ENCODE data around the gene FGGY.

The FGGY gene

GRCh38 chr1:59378621-59379370, 81.9 kb downstream of the FGGY start:
- H3K4me3 ChIP-seq (ENCODE audit: low read depth, low read length), result no peak overlapping the region

DNA sequence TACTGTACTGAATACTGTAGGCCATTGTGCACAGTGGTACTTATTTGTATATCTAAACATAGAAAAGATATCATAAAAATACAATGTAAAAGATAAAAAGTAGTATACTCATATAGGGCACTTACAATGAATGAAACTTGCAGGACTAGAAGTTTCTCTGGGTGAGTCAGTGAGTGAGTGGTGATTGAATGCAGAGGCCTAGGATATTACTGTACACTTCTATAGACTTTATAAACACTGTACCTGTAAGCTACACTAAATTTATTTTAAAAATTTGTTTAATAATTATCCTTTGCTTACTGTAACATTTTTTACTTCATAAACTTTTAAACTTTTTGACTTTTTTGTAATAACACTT, 82.5 kb downstream of the FGGY start:
- H3K4me3 ChIP-seq (ENCODE audit: low read depth, low read length), result no peak overlapping the region

GRCh38 chr1:59383963-59384362, 87.1 kb downstream of the FGGY start:
- H3K4me3 ChIP-seq (ENCODE audit: low read depth, low read length), result no peak overlapping the region

GRCh38 chr1:59384443-59384842, 87.5 kb downstream of the FGGY start:
- H3K4me3 ChIP-seq (ENCODE audit: low read depth, low read length), result no peak overlapping the region

DNA sequence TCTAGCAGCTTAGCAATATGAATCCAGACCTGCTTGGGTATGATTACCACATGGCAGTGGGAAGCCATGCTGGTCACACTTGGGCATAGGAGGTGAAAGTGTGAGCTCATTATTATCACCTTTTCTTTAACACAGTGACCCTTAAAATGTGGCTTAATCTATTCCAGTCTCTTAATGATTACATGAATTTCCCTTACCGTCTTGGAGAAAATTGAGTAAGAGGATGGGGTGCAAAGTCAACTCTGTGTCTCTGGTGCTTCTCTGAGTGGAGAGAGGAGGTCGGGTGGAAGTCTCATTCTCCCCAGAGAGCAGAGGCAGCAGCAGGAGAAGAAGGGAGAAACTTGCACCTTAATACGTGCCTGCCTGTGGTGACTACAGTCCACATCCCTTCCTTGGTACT, 91.3 kb downstream of the FGGY start:
- H3K4me3 ChIP-seq (ENCODE audit: low read depth, low read length), result no peak overlapping the region

- no peak overlapping the region for H3K4me3 ChIP-seq (ENCODE audit: low read depth, low read length)
These were observed 93.0 kb downstream of the FGGY start for GRCh38 chr1:59389847-59390246.

- H3K4me3 ChIP-seq (ENCODE audit: low read depth, low read length), result no peak overlapping the region
These were observed 93.4 kb downstream of the FGGY start for GRCh38 chr1:59390307-59390706.

GRCh38 chr1:59391212-59392179, 94.6 kb downstream of the FGGY start:
- H3K4me3 ChIP-seq (ENCODE audit: low read depth, low read length), result no peak overlapping the region

DNA sequence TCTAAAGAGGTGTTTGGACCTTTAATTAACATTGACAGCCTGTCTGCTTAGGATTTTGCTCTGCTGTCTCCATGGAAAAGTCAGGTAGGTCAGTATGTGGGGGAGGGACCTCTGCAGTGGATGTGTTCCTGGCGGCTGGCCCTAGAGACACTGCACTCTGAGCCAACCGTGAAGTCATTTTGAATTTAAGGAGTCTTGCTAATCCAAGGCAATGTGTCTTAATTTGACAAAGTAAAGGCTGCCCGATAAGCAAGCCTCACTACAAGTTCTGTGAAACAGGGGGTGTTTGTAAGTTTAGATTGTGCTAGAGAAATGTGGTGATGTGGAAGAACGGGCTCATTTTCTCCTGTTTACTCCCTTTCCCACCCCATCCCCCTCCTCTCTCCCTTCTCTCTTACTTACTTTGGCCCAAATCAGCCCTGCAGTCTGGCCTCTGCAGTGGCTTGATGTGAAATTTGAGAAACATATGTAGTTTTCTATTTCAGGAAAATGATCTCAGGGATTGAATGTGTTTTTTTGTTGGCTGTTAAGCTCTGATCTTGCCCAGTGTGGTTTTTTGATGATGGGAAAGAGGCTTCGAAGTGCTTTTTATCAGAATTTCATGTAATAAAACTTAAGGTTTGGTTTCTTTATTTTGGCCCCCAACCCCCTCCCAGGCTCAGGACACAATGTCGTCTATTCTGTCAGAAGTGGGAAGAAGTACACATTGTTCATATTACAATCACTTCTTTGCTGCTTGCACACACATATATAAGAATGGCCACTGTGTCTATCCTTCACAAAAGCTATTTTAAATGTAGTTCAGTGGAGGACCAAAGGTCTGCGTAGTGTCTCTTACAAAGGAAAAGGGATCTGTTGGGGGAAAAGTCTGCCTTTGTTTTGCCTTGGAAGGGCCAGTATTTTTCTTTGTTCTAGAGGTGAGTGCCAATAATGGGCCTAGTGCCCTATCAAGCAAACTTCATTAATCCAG, 96.6 kb downstream of the FGGY start:
- H3K4me3 ChIP-seq (ENCODE audit: low read depth, low read length), result no peak overlapping the region

- no peak overlapping the region for H3K4me3 ChIP-seq (ENCODE audit: low read depth, low read length)
These were observed 98.0 kb downstream of the FGGY start for GRCh38 chr1:59394706-59395425.

DNA sequence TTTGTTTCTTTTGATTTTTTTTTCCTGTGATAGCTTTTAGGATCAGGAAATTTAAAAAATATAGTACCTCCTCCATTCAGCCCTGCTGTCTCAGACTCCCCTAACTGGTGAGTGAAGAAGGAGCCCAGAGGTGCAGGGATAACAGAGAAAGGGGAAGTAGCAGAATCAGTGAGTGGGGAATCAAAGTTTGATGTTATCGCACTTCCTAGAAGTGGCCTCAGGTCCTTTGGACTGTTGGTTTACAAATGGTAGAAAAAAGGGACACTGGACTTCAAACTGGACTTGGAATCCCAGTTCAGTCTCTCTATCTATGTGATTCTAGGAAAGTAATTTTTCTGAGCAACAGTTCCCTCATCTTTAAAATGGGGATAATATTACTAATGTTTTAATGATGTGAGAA, 99.5 kb downstream of the FGGY start:
- no peak overlapping the region for H3K4me3 ChIP-seq (ENCODE audit: low read depth, low read length)

GRCh38 chr1:59397139-59397858, 100.4 kb downstream of the FGGY start:
- no peak overlapping the region for H3K4me3 ChIP-seq (ENCODE audit: low read depth, low read length)

GRCh38 chr1:59399642-59400041, 102.7 kb downstream of the FGGY start:
- no peak overlapping the region for H3K4me3 ChIP-seq (ENCODE audit: low read depth, low read length)

GRCh38 chr1:59401581-59401980, 104.7 kb downstream of the FGGY start:
- H3K4me3 ChIP-seq (ENCODE audit: low read depth, low read length), result no peak overlapping the region

GRCh38 chr1:59404796-59405195, 107.9 kb downstream of the FGGY start:
- no peak overlapping the region for H3K4me3 ChIP-seq (ENCODE audit: low read depth, low read length)

DNA sequence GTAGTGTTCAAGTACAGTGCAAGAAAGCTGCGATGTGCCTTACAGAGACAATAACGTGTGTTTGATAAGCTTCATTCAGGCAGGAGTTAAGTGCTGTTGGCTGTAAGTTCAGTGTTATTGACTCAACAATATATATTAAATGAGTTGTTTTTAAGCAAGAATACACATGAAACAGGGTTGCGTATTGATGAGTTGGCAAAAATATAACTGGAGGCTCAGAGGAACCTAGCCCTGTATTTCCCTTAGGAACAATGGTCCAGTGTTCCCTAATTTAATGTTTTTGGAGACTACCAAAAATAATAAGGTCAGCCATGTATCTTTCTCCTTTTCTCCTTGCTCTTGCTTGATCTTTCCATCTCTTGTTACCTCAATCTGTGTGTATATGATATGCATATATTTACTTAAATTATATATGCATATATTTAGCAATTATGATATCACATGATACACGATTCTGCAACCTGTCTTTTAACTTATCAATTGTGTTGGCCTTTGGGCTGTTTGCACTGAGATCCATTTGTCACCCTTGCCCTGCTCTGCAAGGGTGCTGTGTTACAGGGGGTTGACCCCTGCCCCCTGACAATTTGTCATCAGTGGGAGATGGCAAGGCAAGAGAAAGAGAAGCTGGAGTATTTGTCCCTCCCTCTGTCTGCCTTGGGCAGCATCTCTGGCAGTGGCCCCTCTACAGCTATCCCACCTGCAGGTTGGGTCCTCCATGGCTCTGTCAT, 109.7 kb downstream of the FGGY start:
- no peak overlapping the region for H3K4me3 ChIP-seq (ENCODE audit: low read depth, low read length)

- no peak overlapping the region for H3K4me3 ChIP-seq (ENCODE audit: low read depth, low read length)
These were observed 111.8 kb downstream of the FGGY start for GRCh38 chr1:59408608-59409240.

DNA sequence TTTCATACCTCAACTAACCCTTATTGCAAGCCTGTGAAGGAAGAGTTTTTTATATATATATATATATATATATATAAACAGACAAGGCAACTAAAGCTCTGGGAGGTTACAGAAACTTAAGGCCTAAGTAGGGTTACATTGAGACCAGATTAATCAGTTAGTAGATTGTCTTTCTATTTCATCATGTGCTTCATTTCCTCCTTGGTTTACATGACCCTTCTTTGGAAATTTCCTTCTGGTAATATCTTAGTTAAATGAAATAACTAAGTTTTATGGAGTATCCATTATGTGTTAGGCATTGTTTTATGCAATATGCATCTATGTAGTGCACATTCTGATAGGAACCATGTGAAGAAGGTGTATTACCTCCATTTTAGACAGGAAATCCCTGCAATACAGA, 112.7 kb downstream of the FGGY start:
- no peak overlapping the region for H3K4me3 ChIP-seq (ENCODE audit: low read depth, low read length)

DNA sequence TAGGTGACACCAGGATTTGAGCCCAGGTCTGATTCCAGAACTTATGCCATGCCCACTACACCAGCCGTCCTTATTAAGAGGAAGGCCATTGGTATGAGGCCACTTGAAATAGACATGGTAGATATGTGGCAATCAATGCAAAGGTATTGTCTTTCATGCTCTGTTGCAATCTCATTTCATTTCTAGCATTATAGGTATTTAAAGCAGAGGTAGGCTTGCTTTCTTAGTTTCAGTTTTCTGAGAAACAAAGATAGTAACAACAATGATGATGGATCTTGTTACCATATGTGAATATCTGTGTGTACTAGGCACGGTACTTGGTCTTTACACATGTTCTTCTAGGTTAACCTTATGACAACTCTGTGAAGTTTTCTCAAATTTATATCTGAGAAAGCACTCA, 113.1 kb downstream of the FGGY start:
- no peak overlapping the region for H3K4me3 ChIP-seq (ENCODE audit: low read depth, low read length)

Measured in iPS-11a (cell line).